ENCODE measurements around the gene RNF26. TPM values are rescaled to one million over a fixed set of nuclear protein-coding genes. Genes with fewer than 3 reads are reported as not detected.

Gene RNF26
- total RNA-seq, 1 donor from 2014 or later: 30.2 TPM

GRCh38 chr11:119303227-119303718, 31.1 kb upstream of the RNF26 start:
- no peak overlapping the region for H3K4me3 Mint-ChIP-seq (ENCODE audit: unreplicated experiment)
- no peaks in the 10 kb centered on the region for H3K27me3 Mint-ChIP-seq (ENCODE audit: unreplicated experiment)
- peaks cover 13% of the 10 kb centered on the region for H3K4me1 Mint-ChIP-seq (ENCODE audit: unreplicated experiment)
- H3K9me3 Mint-ChIP-seq (ENCODE audit: unreplicated experiment): no peaks in the 10 kb centered on the region
- TF ChIP-seq CTCF (IDR thresholded peaks at IDR 0.05): no peak
- no peak overlapping the region for H3K27ac Mint-ChIP-seq (ENCODE audit: unreplicated experiment)
- DNase-seq (ENCODE audit: extremely low spot score, unreplicated experiment): no peak
- peaks cover 28% of the 10 kb centered on the region for H3K36me3 Mint-ChIP-seq (ENCODE audit: unreplicated experiment)

- H3K9me3 Mint-ChIP-seq (ENCODE audit: unreplicated experiment): no peaks in the 10 kb centered on the region
- no peak for TF ChIP-seq CTCF (IDR thresholded peaks at IDR 0.05)
These were observed 28.6 kb upstream of the RNF26 start for GRCh38 chr11:119305556-119306372.

GRCh38 chr11:119306373-119306890, 27.9 kb upstream of the RNF26 start:
- peak overlapping the region; percentile 83 for H3K27ac Mint-ChIP-seq (ENCODE audit: unreplicated experiment)
- H3K9me3 Mint-ChIP-seq (ENCODE audit: unreplicated experiment): no peaks in the 10 kb centered on the region
- DNase-seq (ENCODE audit: extremely low spot score, unreplicated experiment): no peak
- TF ChIP-seq CTCF (IDR thresholded peaks at IDR 0.05): no peak
- H3K4me1 Mint-ChIP-seq (ENCODE audit: unreplicated experiment): peaks cover 13% of the 10 kb centered on the region
- H3K36me3 Mint-ChIP-seq (ENCODE audit: unreplicated experiment): peaks cover 18% of the 10 kb centered on the region
- H3K27me3 Mint-ChIP-seq (ENCODE audit: unreplicated experiment): no peaks in the 10 kb centered on the region
- no peak overlapping the region for H3K4me3 Mint-ChIP-seq (ENCODE audit: unreplicated experiment)

More at GRCh38 chr11:119305556-119306372, 28.6 kb upstream of the RNF26 start:
- Mint-ChIP-seq H3K4me1 (ENCODE audit: unreplicated experiment) (peaks cover 13% of the 10 kb centered on the region), H3K4me3 (ENCODE audit: unreplicated experiment) (no peak overlapping the region), H3K36me3 (ENCODE audit: unreplicated experiment) (peaks cover 19% of the 10 kb centered on the region), H3K27ac (ENCODE audit: unreplicated experiment) (peak overlapping the region; percentile 19), H3K27me3 (ENCODE audit: unreplicated experiment) (no peaks in the 10 kb centered on the region)
- DNase-seq (ENCODE audit: extremely low spot score, unreplicated experiment): no peak

DNA sequence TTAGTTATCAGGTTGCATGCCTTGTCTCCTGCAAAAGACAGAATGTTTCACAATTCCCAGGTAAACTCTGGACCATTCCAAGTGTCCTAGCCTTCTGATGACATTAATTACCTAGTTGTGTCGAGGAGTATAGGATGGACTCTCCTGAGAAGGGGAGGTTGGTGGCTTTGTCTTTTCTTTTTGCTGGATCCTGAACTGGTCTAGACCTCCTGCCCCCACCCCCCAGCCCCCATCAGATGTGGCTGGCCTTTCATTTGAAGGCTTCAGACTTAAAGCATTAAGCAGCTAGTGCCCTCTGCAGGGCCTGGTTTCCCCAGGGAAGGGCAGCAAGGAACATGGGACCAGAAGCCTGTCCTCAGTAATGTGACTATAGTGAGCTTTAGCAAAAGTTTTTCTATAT, 27.1 kb upstream of the RNF26 start:
- no peaks in the 10 kb centered on the region for H3K9me3 Mint-ChIP-seq (ENCODE audit: unreplicated experiment)
- peaks cover 16% of the 10 kb centered on the region for H3K36me3 Mint-ChIP-seq (ENCODE audit: unreplicated experiment)
- H3K27me3 Mint-ChIP-seq (ENCODE audit: unreplicated experiment): no peaks in the 10 kb centered on the region
- peaks cover 13% of the 10 kb centered on the region for H3K4me1 Mint-ChIP-seq (ENCODE audit: unreplicated experiment)
- DNase-seq (ENCODE audit: extremely low spot score, unreplicated experiment): no peak
- H3K27ac Mint-ChIP-seq (ENCODE audit: unreplicated experiment): peak overlapping the region; percentile 47
- no peak overlapping the region for H3K4me3 Mint-ChIP-seq (ENCODE audit: unreplicated experiment)
- TF ChIP-seq CTCF (IDR thresholded peaks at IDR 0.05): no peak

GRCh38 chr11:119307974-119308373, 26.4 kb upstream of the RNF26 start:
- no peaks in the 10 kb centered on the region for H3K27me3 Mint-ChIP-seq (ENCODE audit: unreplicated experiment)

More at GRCh38 chr11:119307974-119308373, 26.4 kb upstream of the RNF26 start:
- H3K9me3 Mint-ChIP-seq (ENCODE audit: unreplicated experiment): no peaks in the 10 kb centered on the region
- no peak overlapping the region for H3K27ac Mint-ChIP-seq (ENCODE audit: unreplicated experiment)
- no peak overlapping the region for H3K4me3 Mint-ChIP-seq (ENCODE audit: unreplicated experiment)
- peaks cover 18% of the 10 kb centered on the region for H3K36me3 Mint-ChIP-seq (ENCODE audit: unreplicated experiment)
- DNase-seq (ENCODE audit: extremely low spot score, unreplicated experiment): no peak
- TF ChIP-seq CTCF (IDR thresholded peaks at IDR 0.05): no peak
- peaks cover 13% of the 10 kb centered on the region for H3K4me1 Mint-ChIP-seq (ENCODE audit: unreplicated experiment)

Measured in osteocyte (in vitro differentiated cells).